ENCODE results near the gene NAXD. TPM values are rescaled to one million over a fixed set of nuclear protein-coding genes. Genes with fewer than 3 reads are reported as not detected.
"Not testable (repeated sequence)": the region's sequence is repeated elsewhere in the genome, so short reads cannot be mapped to it uniquely, and the experiment has no call there.

The NAXD gene
- total and polyA plus RNA-seq, 12 donors, result 48.5 to 107 (median 62.9) TPM

- 92 to 97% (median 95%) methylated on average over 7 of the region's 7 CpGs for WGBS, 4 donors
- Histone ChIP-seq H3K9me3 (replicated peaks in 1 of 3) (no peaks in the 10 kb centered on the region), H3K27me3 (no peaks in the 10 kb centered on the region), H3K36me3 (replicated peaks in 1 of 2) (peaks cover 0 to 5% of the 10 kb centered on the region in 2 donors), H3K4me1 (replicated peaks in 1 of 2) (no peaks in the 10 kb centered on the region), H3K4me3 (no peak overlapping the region), H3K27ac (no peak overlapping the region)
- intact Hi-C loops (cut with DNase I), result loop anchor here in 1 of 2 donors (10.0 kb wide), 1 partner anchor 48 kb away; the partner anchor contains the start of gene CARS2
- TF ChIP-seq POLR2A (IDR thresholded peaks at IDR 0.05) (no peak), CTCF (IDR thresholded peaks at IDR 0.05) (no peak)
- no peak for DNase-seq
Observed at GRCh38 chr13:110657196-110657595, 41.9 kb downstream of the NAXD start.

- H3K36me3 ChIP-seq (replicated peaks in 1 of 2), result peaks cover 0 to 16% of the 10 kb centered on the region in 2 donors
- intact Hi-C loops (cut with DNase I), result loop anchor here in 1 of 2 donors (10.0 kb wide), 1 partner anchor 46 kb away; the partner anchor contains the start of gene CARS2
- H3K27ac ChIP-seq; H3K9me3 ChIP-seq (replicated peaks in 1 of 3); H3K4me1 ChIP-seq (replicated peaks in 1 of 2); H3K27me3 ChIP-seq; H3K4me3 ChIP-seq: not testable (repeated sequence)
- 78 to 82% (median 81%) methylated on average over 6 of the region's 6 CpGs for WGBS, 4 donors
- DNase-seq, result peak in 1 of 7 donors; percentile 40
Observed at GRCh38 chr13:110658218-110658911, 43.0 kb downstream of the NAXD start.

GRCh38 chr13:110661256-110661655, 45.9 kb downstream of the NAXD start:
- WGBS, 4 donors, result 95 to 99% (median 96%) methylated on average over 3 of the region's 3 CpGs
- no peaks in the 10 kb centered on the region for H3K27me3 ChIP-seq
- no peak for DNase-seq
- H3K9me3 ChIP-seq (replicated peaks in 1 of 3), result no peaks in the 10 kb centered on the region
- intact Hi-C loops (cut with DNase I), result no loop called here
- H3K27ac ChIP-seq, result no peak overlapping the region
- peaks cover 0 to 40% of the 10 kb centered on the region in 2 donors for H3K36me3 ChIP-seq (replicated peaks in 1 of 2)
- no peak overlapping the region for H3K4me3 ChIP-seq
- H3K4me1 ChIP-seq (replicated peaks in 1 of 2), result no peaks in the 10 kb centered on the region
- TF ChIP-seq POLR2A (IDR thresholded peaks at IDR 0.05) (no peak), CTCF (IDR thresholded peaks at IDR 0.05) (no peak)

- DNase-seq, result peak in 1 of 7 donors; percentile 37
- no peaks in the 10 kb centered on the region for H3K27me3 ChIP-seq
- no peak overlapping the region for H3K4me3 ChIP-seq
- H3K36me3 ChIP-seq (replicated peaks in 1 of 2), result peaks cover 0 to 49% of the 10 kb centered on the region in 2 donors
- no peaks in the 10 kb centered on the region for H3K4me1 ChIP-seq (replicated peaks in 1 of 2)
- H3K9me3 ChIP-seq (replicated peaks in 1 of 3), result no peaks in the 10 kb centered on the region
- 90 to 98% (median 95%) methylated on average over 13 to 25 of the region's 25 CpGs for WGBS, 4 donors
- no peak overlapping the region for H3K27ac ChIP-seq
- intact Hi-C loops (cut with DNase I), result no loop called here
- TF ChIP-seq CTCF (IDR thresholded peaks at IDR 0.05) (no peak), POLR2A (IDR thresholded peaks at IDR 0.05) (no peak)
Observed at GRCh38 chr13:110662091-110662490, 46.7 kb downstream of the NAXD start.
